Myocyte (in vitro differentiated cells): ENCODE data around the gene SLAMF7. TPM values are rescaled to one million over a fixed set of nuclear protein-coding genes. Genes with fewer than 3 reads are reported as not detected.
"Not testable (repeated sequence)": the region's sequence is repeated elsewhere in the genome, so short reads cannot be mapped to it uniquely, and the experiment has no call there.

ENCODE experiments used
- DNase-seq: peaks from one replicate; pipeline ENCODE4 v3.0.0-alpha.2; 2012; ENCODE audit warnings: low read depth
- polyA plus RNA-seq: library from polyadenylated mRNA; unstranded; fragments of >200 nt; gene quantifications from one replicate; pipeline ENCODE4 v1.2.1, GENCODE V29; 2012; ENCODE audit warnings: missing spikeins
- total RNA-seq: library from RNA; depleted of rRNA; stranded (reverse); fragments of >200 nt; gene quantifications from 2 replicates; pipeline ENCODE4 v1.2.3, GENCODE V29; 2014

The SLAMF7 gene, protein sequence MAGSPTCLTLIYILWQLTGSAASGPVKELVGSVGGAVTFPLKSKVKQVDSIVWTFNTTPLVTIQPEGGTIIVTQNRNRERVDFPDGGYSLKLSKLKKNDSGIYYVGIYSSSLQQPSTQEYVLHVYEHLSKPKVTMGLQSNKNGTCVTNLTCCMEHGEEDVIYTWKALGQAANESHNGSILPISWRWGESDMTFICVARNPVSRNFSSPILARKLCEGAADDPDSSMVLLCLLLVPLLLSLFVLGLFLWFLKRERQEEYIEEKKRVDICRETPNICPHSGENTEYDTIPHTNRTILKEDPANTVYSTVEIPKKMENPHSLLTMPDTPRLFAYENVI
- total RNA-seq = not detected in 2 replicates
- not detected for polyA plus RNA-seq

DNA sequence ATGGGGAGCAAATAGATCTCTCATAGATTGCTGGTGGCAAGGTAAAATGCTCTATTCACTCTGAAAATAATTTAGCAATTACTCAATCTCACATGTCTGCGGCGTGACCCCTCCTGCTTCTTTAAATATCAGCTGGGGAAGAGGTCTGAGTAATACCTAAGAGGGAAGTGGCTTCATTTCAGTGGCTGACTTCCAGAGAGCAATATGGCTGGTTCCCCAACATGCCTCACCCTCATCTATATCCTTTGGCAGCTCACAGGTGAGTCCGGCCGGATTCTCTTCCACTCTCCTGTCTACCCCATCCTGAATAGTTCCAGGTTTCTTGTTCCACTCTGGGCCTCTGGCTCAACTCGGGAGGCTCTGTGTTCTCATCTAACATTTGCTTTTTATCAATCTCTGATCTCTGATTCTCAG is at the start of gene SLAMF7:
Gene SLAMF7 (plus strand): TSS at position 150 of the 414 bp plus-strand sequence. CDS start 55 bp downstream, at position 205.
- DNase-seq = no peak

DNA sequence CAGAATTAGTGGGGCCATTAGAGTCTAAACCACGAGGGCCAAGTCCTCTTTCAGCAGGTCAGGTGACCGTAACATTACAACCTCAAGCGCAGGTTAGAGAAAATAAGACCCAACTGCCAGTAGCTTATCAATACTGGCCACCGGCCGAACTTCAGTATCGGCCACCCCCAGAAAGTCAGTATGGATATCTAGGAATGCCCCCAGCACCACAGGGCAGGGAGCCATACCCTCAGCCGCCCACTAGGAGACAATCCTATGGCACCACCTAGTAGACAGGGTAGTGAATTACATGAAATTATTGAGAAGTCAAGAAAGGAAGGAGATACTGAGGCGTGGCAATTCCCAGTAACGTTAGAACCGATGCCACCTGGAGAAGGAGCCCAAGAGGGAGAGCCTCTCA is 46.7 kb upstream of the SLAMF7 start:
- DNase-seq = peak; percentile 6

DNA sequence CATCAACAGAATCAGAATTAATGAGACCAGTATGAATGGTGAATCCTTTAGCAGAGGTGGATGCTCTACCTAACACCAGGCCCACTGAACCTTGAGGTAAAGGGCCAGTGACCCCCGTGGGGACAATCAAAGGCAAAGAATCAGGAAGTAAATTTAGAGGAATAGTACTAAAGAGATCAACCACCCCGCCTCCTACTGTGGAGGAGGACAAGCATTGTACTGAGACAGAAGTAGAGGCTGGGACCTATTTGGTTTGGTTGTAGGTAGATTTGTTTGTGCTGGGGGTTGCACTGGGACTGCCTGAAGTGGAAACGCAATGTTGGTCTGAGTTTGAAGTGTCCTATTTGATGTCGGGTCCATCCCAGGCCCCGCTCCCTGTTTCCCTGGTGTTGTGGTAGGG is 36.9 kb upstream of the SLAMF7 start:
- no peak for DNase-seq

DNA sequence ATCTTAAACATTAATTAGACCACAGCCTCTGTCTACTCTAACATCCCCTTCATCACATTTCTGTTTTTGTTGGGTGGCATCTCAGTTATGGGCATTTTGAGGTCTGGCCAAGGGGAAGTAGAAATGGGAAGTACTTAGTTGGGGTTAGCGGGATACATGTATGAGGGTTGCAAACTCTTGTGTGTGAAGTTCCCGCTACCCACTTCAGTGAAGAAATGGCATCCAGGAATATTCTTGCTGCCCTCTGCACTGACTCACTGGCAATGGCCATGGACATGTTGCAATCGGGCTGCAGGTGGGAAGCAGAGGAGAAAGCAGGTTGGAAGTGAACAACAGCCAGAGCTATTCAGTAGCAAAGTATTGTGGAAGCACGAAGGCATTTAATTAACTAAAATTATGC is 34.8 kb upstream of the SLAMF7 start:
- DNase-seq = no peak

DNA sequence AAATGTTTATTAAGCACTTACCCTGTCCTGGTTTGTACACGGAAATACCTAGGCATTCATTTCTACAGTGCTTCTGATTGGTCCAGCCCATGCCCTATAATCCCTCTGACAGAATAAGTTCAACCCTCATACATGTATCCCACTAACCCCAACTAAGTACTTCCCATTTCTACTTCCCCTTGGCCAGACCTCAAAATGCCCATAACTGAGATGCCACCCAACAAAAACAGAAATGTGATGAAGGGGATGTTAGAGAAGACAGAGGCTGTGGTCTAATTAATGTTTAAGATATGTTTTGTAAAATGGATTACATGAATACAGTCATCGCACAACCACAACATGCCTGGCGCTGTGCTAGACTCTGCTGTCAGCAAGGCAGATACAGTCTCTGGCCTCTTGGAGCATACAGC is 33.8 kb upstream of the SLAMF7 start:
- DNase-seq = not testable (repeated sequence)

DNA sequence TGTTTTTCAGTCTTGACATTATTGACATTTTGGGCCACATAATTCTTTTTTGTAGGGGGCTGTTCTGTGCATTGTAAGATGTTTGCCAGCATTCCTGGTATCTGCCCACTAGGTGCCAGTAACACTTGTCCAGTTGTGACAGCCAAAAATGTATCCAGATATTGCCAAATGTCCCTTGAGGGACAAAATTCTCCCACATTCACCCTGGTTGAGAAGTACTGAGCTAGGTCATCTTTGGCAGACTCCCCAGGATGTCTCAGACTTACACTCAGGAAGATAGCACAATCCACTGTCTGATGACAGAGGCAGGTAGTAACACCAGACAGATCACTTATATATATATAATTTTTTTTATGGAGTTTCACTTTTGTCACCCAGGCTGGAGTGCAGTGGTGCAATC is 33.3 kb upstream of the SLAMF7 start:
- DNase-seq = no peak

DNA sequence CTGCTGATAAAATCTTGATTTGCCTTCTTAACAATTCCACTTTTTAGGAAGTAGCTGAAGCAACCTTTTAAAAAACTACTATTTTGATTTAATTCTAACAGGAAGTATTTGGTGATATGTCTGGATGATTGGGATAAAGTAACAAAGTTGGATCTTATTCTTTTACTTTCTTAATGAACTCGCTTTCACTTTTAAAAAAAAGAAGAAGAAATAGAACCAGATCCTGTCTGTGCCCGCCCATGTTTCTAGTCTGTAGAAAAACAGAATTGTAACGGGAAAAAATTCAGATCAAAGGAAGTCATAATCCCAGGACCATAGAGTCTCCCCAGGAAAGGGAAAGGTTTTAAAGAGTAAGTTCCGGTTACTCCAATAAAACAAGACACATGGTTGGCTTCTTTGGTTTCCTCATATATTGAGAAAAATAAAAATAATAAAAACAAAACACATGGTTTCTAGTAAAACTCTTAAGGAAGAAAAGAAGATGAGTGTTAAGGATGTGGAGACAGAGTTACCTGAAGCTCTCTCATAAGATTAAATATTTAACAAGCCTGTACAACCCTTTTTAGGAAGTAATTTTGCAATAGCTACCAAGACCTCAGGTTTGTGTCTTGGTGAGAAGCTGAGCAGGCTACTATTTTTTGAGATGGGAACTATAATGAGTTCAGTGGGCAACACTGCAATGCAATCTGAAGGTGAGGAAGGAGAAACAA is 32.4 kb upstream of the SLAMF7 start:
- no peak for DNase-seq

DNA sequence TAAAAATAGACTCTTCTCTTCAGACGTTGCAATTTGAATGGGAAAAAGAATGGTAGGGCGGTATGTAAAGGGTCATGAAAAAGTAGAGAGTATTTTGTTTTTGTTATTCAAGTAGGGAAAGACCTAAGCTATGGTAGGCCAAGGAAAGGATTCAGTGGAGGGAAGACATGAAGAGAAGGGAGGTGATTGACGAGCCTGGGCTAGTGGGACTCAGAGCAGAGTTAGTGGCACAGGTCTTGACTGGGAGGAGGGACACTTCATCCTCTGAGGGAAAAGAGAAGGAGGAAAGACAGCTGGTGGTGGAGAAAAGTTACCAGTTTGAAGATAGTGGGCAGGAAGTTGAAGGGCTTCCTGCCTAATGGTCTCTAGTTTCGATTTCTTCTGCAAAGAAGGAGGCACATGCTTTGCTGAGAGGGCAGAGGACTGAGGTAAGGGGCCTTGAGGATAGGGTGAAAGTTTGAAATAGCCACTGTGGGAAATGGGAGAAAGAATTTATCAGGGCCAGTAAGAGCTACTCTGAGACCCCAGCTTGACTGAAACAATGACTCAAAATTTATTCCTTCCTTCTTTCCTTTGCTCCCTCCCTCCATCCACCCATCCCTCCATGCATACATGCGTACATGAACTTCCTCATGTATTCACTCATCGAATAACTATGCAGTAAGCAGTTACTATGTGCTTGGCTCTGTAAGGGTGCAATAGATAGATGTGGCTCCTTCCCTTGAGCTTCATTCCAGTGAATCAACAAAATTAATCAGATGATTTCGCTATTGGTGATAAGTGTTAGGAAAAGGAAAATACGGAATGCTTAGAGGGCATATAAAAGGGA is 31.6 kb upstream of the SLAMF7 start:
- DNase-seq = no peak

DNA sequence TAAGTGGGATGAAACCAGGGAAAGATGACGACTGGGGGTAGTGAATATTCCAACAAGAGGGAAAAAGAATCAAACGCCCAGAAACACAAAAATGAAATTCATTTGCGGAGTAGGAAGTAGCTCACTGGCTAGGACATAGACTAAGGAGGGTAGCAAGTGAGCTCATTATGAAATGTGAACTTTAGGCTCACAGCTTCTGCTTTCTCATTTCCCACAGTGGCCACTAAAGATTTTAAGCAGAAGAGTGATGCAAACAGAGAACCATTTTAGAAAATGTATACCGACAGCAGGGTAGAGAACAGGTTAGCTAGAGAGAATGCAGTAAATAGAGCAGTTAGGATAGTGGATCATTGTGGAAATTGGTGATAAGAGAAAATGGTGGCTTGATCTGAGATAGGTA is 30.9 kb upstream of the SLAMF7 start:
- no peak for DNase-seq

DNA sequence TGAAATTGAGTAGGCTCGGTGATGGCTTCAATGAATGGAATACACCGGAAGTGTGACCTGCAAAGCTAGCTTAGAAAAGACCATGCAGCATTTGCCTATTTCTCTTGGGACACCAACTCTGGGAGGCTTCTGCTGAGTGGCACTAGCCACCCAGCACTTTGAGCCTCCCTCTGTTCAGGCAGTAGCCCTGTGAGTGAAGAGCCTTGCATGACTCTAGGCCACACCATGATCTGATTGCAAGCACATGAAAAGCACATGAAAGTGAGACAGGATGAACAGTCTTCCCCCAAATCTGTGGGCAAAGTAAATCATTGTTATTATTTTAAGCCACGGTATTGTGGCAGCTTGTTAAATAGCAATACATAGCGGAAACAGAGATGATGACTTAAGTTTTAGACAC is 30.2 kb upstream of the SLAMF7 start:
- DNase-seq = no peak

DNA sequence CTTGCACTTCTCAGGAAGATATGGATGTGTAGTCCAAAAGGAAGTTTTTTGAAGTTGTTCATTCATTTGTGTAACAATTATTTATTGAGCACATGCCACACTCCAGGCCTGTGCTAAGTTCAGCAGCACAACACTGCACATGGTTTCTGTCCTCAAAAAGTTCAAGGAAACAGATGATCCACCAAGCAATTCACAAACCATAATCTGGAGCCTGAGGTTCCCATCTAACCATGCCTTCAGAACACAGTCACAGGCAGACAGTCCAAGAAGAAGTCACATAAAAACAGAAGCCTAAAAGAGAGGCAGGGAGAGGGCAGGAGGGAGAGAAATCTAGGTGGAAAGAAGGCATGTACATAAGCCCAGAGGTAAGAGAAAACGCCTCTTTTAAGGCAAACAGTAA is 29.3 kb upstream of the SLAMF7 start:
- no peak for DNase-seq

DNA sequence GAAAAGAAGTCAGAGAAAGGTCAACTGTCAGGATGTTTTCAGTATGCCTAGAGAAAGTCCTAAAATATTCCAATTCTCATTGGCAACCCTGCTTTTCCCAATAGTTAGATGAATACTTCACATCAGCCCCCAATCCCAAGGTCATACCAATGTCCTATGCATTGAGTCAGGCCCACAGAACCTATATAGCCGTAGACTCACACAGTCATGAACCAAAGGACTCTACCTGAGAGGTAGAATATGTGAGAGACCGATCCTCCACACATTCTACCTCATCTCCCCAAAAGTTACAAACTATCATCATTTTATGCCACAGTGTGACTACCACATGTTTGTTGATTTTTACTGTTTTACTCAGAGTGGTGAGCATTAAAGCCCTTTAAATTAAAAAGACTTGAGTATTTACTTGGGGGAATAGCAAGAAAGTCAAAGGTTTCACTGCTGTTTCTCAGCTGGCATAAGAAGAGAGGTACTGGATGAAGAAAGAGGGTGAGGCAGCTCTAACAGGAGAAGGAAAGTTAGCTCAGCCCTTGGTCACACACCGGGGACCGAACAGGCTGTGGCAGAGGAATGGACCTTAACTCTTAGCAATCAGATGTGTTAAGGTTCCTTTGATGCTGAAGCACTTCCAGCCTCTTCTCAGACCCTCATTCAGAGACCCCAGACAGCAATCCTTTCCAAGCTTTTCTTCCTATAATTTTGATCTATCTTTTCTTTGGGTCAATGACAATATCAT is 28.4 kb upstream of the SLAMF7 start:
- DNase-seq = no peak

DNA sequence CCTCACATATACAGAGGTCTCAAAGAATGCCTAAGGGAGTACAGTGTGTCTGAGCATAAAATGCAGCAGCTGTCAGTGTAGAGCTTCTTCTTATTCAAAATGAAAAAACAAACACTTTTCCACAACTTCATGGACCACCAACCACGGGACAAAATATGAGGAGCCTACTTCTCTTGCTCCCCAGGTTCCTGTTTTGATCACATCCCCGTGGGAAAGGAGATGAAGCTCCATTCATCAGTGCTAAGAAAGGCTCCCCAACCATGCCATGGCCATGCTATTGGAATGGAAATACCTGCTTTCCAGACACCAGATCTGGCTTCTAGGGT is 27.8 kb upstream of the SLAMF7 start:
- DNase-seq = no peak

DNA sequence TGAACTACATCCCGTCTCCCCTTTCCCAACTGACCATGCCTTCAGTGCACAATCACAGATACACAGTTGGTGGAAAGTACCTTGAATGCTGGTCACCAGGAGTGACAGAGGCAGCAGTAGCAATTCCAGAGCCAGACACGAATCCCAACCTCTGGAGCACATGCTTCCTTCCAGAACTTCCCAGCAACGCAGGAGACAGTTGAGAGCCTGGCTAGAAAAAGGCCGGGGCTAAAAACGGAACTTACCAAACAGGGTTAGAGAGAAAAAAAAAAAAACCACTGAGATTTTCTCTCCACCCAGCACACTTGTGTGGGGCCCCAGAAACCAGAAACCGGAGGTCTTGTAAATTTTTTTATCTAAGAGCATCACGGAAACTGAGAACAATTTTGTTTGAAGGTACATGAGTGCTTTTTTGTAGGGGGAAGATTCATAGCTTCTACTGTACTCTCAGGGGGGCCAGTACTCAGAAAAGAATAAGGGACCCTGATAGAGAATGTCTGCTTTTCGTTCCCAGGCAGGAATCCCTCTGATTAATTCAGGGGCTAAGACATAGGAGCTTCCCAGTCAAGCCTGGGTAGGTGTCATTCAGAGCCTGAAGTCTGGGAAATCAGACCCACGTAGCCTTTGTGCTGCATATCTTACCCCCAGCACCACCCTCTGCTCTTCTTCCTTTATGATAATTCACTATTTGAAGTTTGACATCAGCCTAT is 27.3 kb upstream of the SLAMF7 start, which contains the start of gene CD48:
Gene CD48 (minus strand): TSS at position 221 of the 710 bp plus-strand sequence. CDS start 59 bp downstream, at position 162.
- no peak for DNase-seq

DNA sequence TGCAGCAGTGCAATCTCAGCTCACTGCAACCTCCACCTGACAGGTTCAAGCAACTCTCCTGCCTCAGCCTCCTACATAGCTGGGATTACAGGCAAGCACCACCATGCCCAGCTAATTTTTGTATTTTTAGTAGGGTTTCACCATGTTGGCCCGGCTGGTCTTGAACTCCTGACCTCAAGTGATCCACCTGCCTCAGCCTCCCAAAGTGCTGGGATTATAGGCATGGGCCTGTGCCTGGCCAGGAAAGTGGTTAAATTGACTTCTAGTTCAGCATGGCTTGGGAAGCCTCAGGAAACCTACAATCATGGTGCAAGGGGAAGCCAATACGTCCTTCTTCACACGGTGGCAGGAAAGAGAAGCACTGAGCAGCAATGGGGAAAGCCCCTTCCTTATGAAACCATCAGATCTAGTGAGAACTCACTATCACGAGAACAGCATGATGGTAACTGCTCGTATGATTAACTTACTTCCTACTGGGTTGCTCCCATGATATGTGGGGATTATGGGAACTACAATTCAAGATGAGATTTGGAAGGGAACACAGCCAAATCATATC is 26.4 kb upstream of the SLAMF7 start:
- DNase-seq = not testable (repeated sequence)

DNA sequence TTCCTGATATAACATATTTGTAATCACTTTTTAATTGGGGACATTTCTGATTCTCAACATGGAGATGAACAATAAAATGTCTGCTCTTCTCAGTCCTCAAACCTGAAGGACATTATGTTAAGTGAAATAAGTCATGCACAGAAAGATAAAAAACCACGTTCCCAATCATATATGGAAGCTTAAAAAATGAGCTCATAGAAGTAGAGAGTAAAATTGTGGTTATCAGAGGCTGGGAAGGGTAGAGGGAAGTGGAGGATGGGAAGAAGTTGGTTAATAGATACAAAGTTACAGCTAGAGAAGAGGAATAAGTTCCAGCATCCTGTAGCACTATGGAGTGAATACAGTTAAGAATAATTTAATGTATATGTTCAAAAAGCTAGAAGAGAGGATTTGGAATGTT is 25.9 kb upstream of the SLAMF7 start:
- DNase-seq = no peak

DNA sequence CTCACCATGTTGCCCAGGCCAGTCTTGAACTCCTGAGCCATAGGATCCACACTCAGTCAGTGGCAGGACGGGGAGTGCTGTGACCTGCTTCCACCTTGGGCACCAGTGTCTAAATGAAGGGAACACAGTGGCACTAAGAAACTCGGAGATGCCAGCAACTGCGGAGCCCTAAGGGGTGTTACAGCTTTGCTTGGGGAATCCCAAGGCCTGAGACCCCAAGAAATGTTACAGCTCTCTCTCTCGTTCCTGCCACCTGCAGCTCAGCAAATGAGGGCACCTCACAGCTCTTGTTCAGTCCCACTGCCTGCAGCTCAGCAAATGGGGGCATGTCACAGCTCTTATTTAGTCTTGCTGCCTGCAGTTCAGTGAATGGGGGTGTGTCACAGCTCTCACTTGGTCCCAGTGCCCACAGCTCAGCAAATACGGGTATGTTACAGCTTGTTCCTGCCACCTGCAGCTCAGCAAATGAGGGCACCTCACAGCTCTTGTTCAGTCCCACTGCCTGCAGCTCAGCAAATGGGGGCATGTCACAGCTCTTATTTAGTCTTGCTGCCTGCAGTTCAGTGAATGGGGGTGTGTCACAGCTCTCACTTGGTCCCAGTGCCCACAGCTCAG is 24.9 kb upstream of the SLAMF7 start:
- DNase-seq = not testable (repeated sequence)

DNA sequence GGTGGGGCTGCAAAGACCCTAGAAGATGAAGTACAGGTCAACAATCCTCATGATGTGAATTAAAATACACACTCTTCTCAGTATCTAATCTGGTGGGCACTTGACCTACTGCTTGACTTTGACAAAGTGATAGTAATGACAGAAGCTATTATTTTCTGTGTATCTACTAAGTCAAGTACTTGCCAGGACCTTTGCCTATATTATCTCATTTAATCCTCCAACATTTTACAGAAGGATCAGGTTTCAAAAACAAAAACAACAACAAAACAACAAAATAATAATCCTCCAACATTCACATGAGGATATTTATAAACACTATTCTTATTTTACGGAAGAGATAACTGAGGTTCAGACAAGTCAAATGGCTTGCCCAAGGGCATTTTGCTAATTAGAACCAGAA is 23.0 kb upstream of the SLAMF7 start:
- DNase-seq = no peak

DNA sequence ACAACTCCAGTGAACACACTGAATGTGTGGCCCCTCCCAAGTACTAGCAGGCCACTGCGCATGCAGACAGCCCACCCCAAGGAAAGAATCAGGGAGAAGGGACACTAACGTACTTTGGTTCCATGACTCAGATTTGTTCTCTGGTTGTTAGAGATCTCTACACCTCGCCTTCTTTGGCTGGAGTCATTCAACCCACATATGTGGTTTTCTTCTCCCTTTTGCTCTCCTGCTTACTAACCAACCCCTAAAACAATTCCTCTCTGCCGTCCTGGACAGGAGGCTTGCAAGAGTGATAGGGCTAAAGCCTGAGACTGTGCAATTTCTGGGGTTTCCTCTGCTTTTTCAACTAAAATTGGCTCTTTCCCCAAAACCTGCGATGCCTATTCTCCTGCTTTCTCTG is 21.7 kb upstream of the SLAMF7 start:
- DNase-seq = no peak

DNA sequence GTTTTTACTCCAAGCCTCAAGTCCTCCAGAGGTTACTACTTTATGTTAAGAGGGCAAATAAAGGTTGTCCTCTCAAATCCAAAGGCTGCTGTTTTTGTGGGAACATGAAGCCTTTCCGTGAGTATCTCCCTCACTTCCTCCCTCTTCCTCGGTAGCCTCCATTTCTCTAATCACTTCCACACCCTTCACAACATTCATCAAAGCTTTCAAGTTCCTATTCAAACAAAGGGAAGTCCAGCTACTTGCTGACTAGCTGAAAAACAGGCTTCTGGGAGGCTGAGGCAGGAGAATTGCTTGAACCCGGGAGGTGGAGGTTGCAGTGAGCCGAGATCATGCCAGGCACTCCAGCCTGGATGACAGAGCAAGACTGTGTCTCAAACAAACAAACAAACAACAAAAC is 20.8 kb upstream of the SLAMF7 start:
- no peak for DNase-seq
